ENCODE results near the gene FAM169A.

- TF ChIP-seq CTCF (conservative IDR thresholded peaks at IDR 0.05 in 1 of 2, IDR thresholded peaks at IDR 0.05 in 1 of 2; ENCODE audit: extremely low read depth in 1 of 2, insufficient read depth in 1 of 2, low read depth in 1 of 2, low read length in 2 of 2) (no peak), EZH2 (IDR thresholded peaks at IDR 0.05; ENCODE audit: borderline replicate concordance, low read length) (no peak)
These were observed 11.6 kb upstream of the FAM169A start for GRCh38 chr5:74877624-74878304.
